PC-3 (cell line): ENCODE measurements around the gene MACROD2. TPM values are rescaled to one million over a fixed set of nuclear protein-coding genes. Genes with fewer than 3 reads are reported as not detected.

Source experiments
- ATAC-seq: fragments of 200-7000 bp; cut with Tn5 transposase; 2 replicates; pipeline ENCODE4 v1.9.1; 2020; ENCODE audit warnings: mild to moderate bottlenecking, moderate library complexity
- BruUV-seq: library from RNA; stranded (reverse); fragments of 400-500 nt; replicated peaks from 2 replicates; lab custom pipeline; 2021; lab: Mats Ljungman, UMichigan
- CTCF ChIA-PET: fragments of 300-600 bp; sonication (Branson Sonifier 250); formaldehyde crosslinking; loops from one replicate; lab custom pipeline; 2022; ENCODE audit warnings: antibody characterized with exemption; lab: Charles Lee
- POLR2A ChIA-PET: fragments of 300-600 bp; sonication (Branson Sonifier 250); formaldehyde crosslinking; loops from one replicate; lab custom pipeline; 2022; ENCODE audit warnings: antibody characterized with exemption; ENCODE audit not compliant: unreplicated experiment; lab: Charles Lee
- DNase-seq: peaks from one replicate; pipeline ENCODE4 v3.0.0-alpha.2; 2015
- H2AFZ ChIP-seq: fragments of 300-600 bp; sonication (generic); 2 replicates; pipeline ENCODE4 v1.6.0; 2016; ENCODE audit warnings: antibody characterized with exemption, low read length
- H3F3A ChIP-seq: fragments of 300-600 bp; sonication (generic); one replicate; pipeline ENCODE4 v1.6.0; 2017; ENCODE audit warnings: antibody characterized with exemption, low read length, control low read depth, mild to moderate bottlenecking; ENCODE audit not compliant: unreplicated experiment
- H3K27ac ChIP-seq: fragments of 300-600 bp; sonication (generic); 2 replicates; pipeline ENCODE4 v1.5.1; 2016; ENCODE audit warnings: mild to moderate bottlenecking, low read length
- H3K27me3 ChIP-seq: fragments of 300-600 bp; sonication (generic); 2 replicates; pipeline ENCODE4 v1.6.1; 2016; ENCODE audit warnings: low read length, mixed read lengths
- H3K36me3 ChIP-seq: fragments of 300-600 bp; sonication (generic); 2 replicates; pipeline ENCODE4 v1.6.1; 2016; ENCODE audit warnings: low read depth, mixed run types, low read length, mixed read lengths
- H3K4me1 ChIP-seq: fragments of 300-600 bp; sonication (generic); 2 replicates; pipeline ENCODE4 v1.5.1; 2016; ENCODE audit warnings: low read length; ENCODE audit not compliant: insufficient read depth
- H3K4me2 ChIP-seq: fragments of 300-600 bp; sonication (generic); 2 replicates; pipeline ENCODE4 v1.6.0; 2016; ENCODE audit warnings: low read length
- H3K4me3 ChIP-seq: fragments of 300-600 bp; sonication (generic); 2 replicates; pipeline ENCODE4 v1.5.1; 2016; ENCODE audit warnings: mild to moderate bottlenecking, low read length, mixed read lengths
- H3K79me2 ChIP-seq: fragments of 300-600 bp; sonication (generic); 2 replicates; pipeline ENCODE4 v1.6.1; 2017; ENCODE audit warnings: low read length, mixed read lengths
- H3K9ac ChIP-seq: fragments of 300-600 bp; sonication (generic); 2 replicates; pipeline ENCODE4 v1.6.0; 2016; ENCODE audit warnings: mild to moderate bottlenecking, low read length
- H3K9me2 ChIP-seq: fragments of 300-600 bp; sonication (generic); replicated peaks from 2 replicates; pipeline ENCODE4 v1.6.1; 2016; ENCODE audit warnings: mixed run types, low read length, mixed read lengths
- H3K9me3 ChIP-seq: fragments of 300-600 bp; sonication (generic); 2 replicates; pipeline ENCODE4 v1.6.1; 2016; ENCODE audit warnings: low read length, mixed read lengths
- H4K20me1 ChIP-seq: fragments of 300-600 bp; sonication (generic); 2 replicates; pipeline ENCODE4 v1.6.1; 2016; ENCODE audit warnings: low read length, mixed read lengths
- EZH2 ChIP-seq: fragments of 300-600 bp; sonication (generic); IDR thresholded peaks from one replicate; pipeline ENCODE4 v1.6.1; 2017; ENCODE audit warnings: antibody characterized with exemption, mild to moderate bottlenecking, low read length; ENCODE audit not compliant: unreplicated experiment
- EZH2phosphoT487 ChIP-seq: fragments of 300-600 bp; sonication (generic); IDR thresholded peaks from 2 replicates; pipeline ENCODE4 v1.6.1; 2018; ENCODE audit warnings: mild to moderate bottlenecking, antibody characterized with exemption, low read length, borderline replicate concordance
- intact Hi-C: fragments of 100-400 bp; cut with micrococcal nuclease; formaldehyde crosslinking; loops from 2 replicates; pipeline ENCODE4 v1.9.0; 2023
- total RNA-seq: library from RNA; depleted of rRNA; stranded (reverse); fragments of >200 nt; gene quantifications from 2 replicates; pipeline ENCODE4 v1.2.3, GENCODE V29; 2014
- TF ChIP-seq, protein P1 (sequence below): fragments of 300-600 bp; sonication (generic); conservative IDR thresholded peaks from 2 replicates; pipeline ENCODE4 v1.5.1; 2017; ENCODE audit warnings: antibody characterized with exemption, low read depth, mild to moderate bottlenecking, low read length

MACROD2 gene
- total RNA-seq, 1 experiment from 2014 or later = 3.1 TPM

DNA sequence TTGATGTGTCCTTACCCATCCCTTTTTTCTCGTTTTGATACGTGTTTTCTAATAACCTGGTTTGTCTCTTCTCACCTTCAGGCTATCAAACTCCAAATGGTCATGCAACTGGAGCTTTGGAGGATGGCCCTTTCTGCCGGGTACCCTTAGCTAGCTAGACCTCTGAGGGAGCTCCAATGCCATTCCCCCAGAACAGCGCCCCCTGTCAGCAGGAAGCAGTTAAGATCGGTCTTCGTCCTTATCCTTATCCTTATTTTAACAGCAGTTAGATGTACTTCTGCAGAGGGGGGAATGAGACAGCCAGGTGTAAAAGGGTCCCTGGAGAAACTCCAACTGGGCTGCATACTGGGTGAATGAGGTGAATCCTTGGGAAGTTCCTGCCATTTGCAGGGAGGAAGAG is 42.1 kb upstream of the MACROD2 start:
- ATAC-seq (no peak), DNase-seq (no peak)
- H3K4me1 ChIP-seq = no peaks in the 10 kb centered on the region
- H2AFZ ChIP-seq = no peak overlapping the region
- no peaks in the 10 kb centered on the region for H3K79me2 ChIP-seq
- no peak overlapping the region for H3K4me3 ChIP-seq
- H3K9me2 ChIP-seq = no peaks in the 10 kb centered on the region
- H3K27ac ChIP-seq = no peak overlapping the region
- no peaks in the 10 kb centered on the region for H3F3A ChIP-seq
- H3K27me3 ChIP-seq = no peaks in the 10 kb centered on the region
- POLR2A ChIA-PET = no interaction called here
- H3K4me2 ChIP-seq = no peak overlapping the region
- no TSS peak for BruUV-seq
- intact Hi-C loops = loop anchor here (5.0 kb wide), 1 partner anchor 56 kb away; no protein-coding TSS in a partner anchor
- no peak for TF ChIP-seq EZH2
- TF ChIP-seq, protein P1, sequence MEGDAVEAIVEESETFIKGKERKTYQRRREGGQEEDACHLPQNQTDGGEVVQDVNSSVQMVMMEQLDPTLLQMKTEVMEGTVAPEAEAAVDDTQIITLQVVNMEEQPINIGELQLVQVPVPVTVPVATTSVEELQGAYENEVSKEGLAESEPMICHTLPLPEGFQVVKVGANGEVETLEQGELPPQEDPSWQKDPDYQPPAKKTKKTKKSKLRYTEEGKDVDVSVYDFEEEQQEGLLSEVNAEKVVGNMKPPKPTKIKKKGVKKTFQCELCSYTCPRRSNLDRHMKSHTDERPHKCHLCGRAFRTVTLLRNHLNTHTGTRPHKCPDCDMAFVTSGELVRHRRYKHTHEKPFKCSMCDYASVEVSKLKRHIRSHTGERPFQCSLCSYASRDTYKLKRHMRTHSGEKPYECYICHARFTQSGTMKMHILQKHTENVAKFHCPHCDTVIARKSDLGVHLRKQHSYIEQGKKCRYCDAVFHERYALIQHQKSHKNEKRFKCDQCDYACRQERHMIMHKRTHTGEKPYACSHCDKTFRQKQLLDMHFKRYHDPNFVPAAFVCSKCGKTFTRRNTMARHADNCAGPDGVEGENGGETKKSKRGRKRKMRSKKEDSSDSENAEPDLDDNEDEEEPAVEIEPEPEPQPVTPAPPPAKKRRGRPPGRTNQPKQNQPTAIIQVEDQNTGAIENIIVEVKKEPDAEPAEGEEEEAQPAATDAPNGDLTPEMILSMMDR = peak; percentile 49
- H3K36me3 ChIP-seq = no peaks in the 10 kb centered on the region
- no peaks in the 10 kb centered on the region for H4K20me1 ChIP-seq
- no peak overlapping the region for H3K9ac ChIP-seq
- no peaks in the 10 kb centered on the region for H3K9me3 ChIP-seq
- CTCF ChIA-PET = no interaction called here

- Histone ChIP-seq H3K4me1 (no peaks in the 10 kb centered on the region), H3K36me3 (no peaks in the 10 kb centered on the region), H3K4me3 (no peak overlapping the region), H3K4me2 (no peak overlapping the region), H3F3A (no peaks in the 10 kb centered on the region), H3K27me3 (no peaks in the 10 kb centered on the region), H3K9me2 (no peaks in the 10 kb centered on the region), H4K20me1 (no peaks in the 10 kb centered on the region), H2AFZ (no peak overlapping the region), H3K27ac (no peak overlapping the region), H3K9me3 (no peaks in the 10 kb centered on the region), H3K79me2 (no peaks in the 10 kb centered on the region), H3K9ac (no peak overlapping the region)
- ChIA-PET POLR2A (no interaction called here), CTCF (no interaction called here)
- ATAC-seq (no peak; the same call in 1 of the 2 replicates), DNase-seq (no peak)
- intact Hi-C loops = loop anchor here (10.0 kb wide), 1 partner anchor 135 kb away; no protein-coding TSS in a partner anchor
- TF ChIP-seq, protein P1 = no peak
- no peak for TF ChIP-seq EZH2phosphoT487
- no peak for TF ChIP-seq EZH2
- no TSS peak for BruUV-seq
Measured at GRCh38 chr20:13960119-13960518, 35.2 kb upstream of the MACROD2 start.

DNA sequence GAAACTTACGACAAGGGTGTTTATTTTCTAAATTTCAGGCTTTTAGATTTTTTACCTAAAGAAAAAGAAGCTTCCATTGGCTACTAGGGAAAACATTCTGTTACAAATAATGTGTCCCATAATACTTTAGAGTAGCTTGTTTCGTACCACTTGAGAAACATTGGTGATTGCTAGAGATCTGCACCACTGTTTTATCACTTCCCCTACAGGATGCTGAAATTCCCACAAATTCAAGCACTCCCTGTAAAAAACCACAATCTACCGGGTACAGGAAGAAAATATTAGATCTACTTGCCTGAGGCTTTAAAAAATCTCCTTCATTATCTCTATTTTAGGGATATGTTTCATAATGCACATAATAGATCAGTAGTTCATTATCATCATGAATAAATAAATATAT is 34.8 kb upstream of the MACROD2 start:
- BruUV-seq = no TSS peak
- H3K4me1 ChIP-seq = no peaks in the 10 kb centered on the region
- H3K9ac ChIP-seq = no peak overlapping the region
- H2AFZ ChIP-seq = no peak overlapping the region
- H3F3A ChIP-seq = no peaks in the 10 kb centered on the region
- POLR2A ChIA-PET = no interaction called here
- H3K9me3 ChIP-seq = no peaks in the 10 kb centered on the region
- H3K9me2 ChIP-seq = no peaks in the 10 kb centered on the region
- no peak overlapping the region for H3K4me3 ChIP-seq
- no peaks in the 10 kb centered on the region for H4K20me1 ChIP-seq
- no peak overlapping the region for H3K27ac ChIP-seq
- no peaks in the 10 kb centered on the region for H3K36me3 ChIP-seq
- H3K4me2 ChIP-seq = no peak overlapping the region
- CTCF ChIA-PET = no interaction called here
- no peaks in the 10 kb centered on the region for H3K27me3 ChIP-seq
- TF ChIP-seq EZH2phosphoT487 = no peak
- H3K79me2 ChIP-seq = no peaks in the 10 kb centered on the region
- peak; percentile 50 for DNase-seq
- intact Hi-C loops = loop anchor here (10.0 kb wide), 1 partner anchor 136 kb away; no protein-coding TSS in a partner anchor
- peak; percentile 80 for ATAC-seq
